Measurements from ENCODE around the gene SMG6. TPM values are rescaled to one million over a fixed set of nuclear protein-coding genes. Genes with fewer than 3 reads are reported as not detected.

The SMG6 gene
- total RNA-seq, 6 donors from 2014 or later = 29.9 to 126 (median 30.5) TPM

- DNase-seq = no peak
- Histone ChIP-seq H3K4me3 (no peak overlapping the region), H3K9me3 (no peaks in the 10 kb centered on the region), H3K36me3 (peaks cover 0 to under 1% (median 0%) of the 10 kb centered on the region in 4 donors), H3K27me3 (no peaks in the 10 kb centered on the region), H3K4me1 (peaks cover 83 to 90% (median 85%) of the 10 kb centered on the region in 4 donors), H3K27ac (peak overlapping the region; percentile 47 to 85 (median 80))
- ATAC-seq (ENCODE audit: low FRiP score in 2 of 2) = no peak
- 44 to 52% methylated on average over 5 of the region's 5 CpGs for WGBS, 2 donors
- TF ChIP-seq POLR2A (IDR thresholded peaks at IDR 0.05) (no peak), CTCF (IDR thresholded peaks at IDR 0.05) (no peak), EP300 (IDR thresholded peaks at IDR 0.05) (no peak), POLR2AphosphoS5 (IDR thresholded peaks at IDR 0.05) (no peak)
These were observed 128.3 kb downstream of the SMG6 start for GRCh38 chr17:2175294-2175628.

GRCh38 chr17:2174468-2175293 lies 128.9 kb downstream of the SMG6 start:
- H3K27me3 ChIP-seq = no peaks in the 10 kb centered on the region
- no peak overlapping the region for H3K4me3 ChIP-seq
- DNase-seq (peak; percentile 50 to 51), ATAC-seq (ENCODE audit: low FRiP score in 2 of 2) (peak; percentile 43 to 68)
- peaks cover 77 to 84% (median 80%) of the 10 kb centered on the region in 4 donors for H3K4me1 ChIP-seq
- H3K9me3 ChIP-seq = no peaks in the 10 kb centered on the region
- WGBS, 2 donors = 28 to 33% methylated on average over 24 of the region's 24 CpGs
- TF ChIP-seq CTCF (IDR thresholded peaks at IDR 0.05) (peak in 1 of 6 experiments; percentile 39), POLR2AphosphoS5 (IDR thresholded peaks at IDR 0.05) (peak; percentile 27 to 51), EP300 (IDR thresholded peaks at IDR 0.05) (peak in 1 of 4 donors; percentile 38), POLR2A (IDR thresholded peaks at IDR 0.05) (peak in 1 of 4 donors; percentile 17)
- peak overlapping the region; percentile 80 to 85 (median 82) for H3K27ac ChIP-seq
- peaks cover 0 to 6% (median 0%) of the 10 kb centered on the region in 4 donors for H3K36me3 ChIP-seq

GRCh38 chr17:2174014-2174413 lies 129.6 kb downstream of the SMG6 start:
- Histone ChIP-seq H3K36me3 (peaks cover 0 to 13% (median 3%) of the 10 kb centered on the region in 4 donors), H3K4me1 (peaks cover 70 to 78% (median 73%) of the 10 kb centered on the region in 4 donors), H3K27ac (peak overlapping the region; percentile 80 to 85 (median 82)), H3K9me3 (no peaks in the 10 kb centered on the region), H3K27me3 (no peaks in the 10 kb centered on the region), H3K4me3 (no peak overlapping the region)
- DNase-seq (no peak), ATAC-seq (ENCODE audit: low FRiP score in 2 of 2) (peak in 1 of 2 donors; percentile 7)
- TF ChIP-seq EP300 (IDR thresholded peaks at IDR 0.05) = no peak
- TF ChIP-seq POLR2A (IDR thresholded peaks at IDR 0.05) = no peak
- WGBS, 2 donors = 53 to 64% methylated on average over 3 of the region's 3 CpGs

- peak; percentile 56 to 68 for ATAC-seq (ENCODE audit: low FRiP score in 2 of 2)
- WGBS, 2 donors = 55 to 62% methylated on average over 1 of the region's 1 CpG
- Histone ChIP-seq H3K4me1 (peaks cover 60 to 67% (median 63%) of the 10 kb centered on the region in 4 donors), H3K4me3 (no peak overlapping the region), H3K36me3 (peaks cover 0 to 14% (median 4%) of the 10 kb centered on the region in 4 donors), H3K9me3 (no peaks in the 10 kb centered on the region), H3K27ac (peak overlapping the region; percentile 80 to 85 (median 82)), H3K27me3 (no peaks in the 10 kb centered on the region)
- peak; percentile 37 to 83 for TF ChIP-seq POLR2AphosphoS5 (IDR thresholded peaks at IDR 0.05)
- no peak for TF ChIP-seq POLR2A (IDR thresholded peaks at IDR 0.05)
- TF ChIP-seq EP300 (IDR thresholded peaks at IDR 0.05) = no peak
- DNase-seq = peak in 1 of 2 donors; percentile 78
These were observed 130.6 kb downstream of the SMG6 start for GRCh38 chr17:2172999-2173398.

GRCh38 chr17:2172077-2172851 lies 131.3 kb downstream of the SMG6 start:
- Histone ChIP-seq H3K27ac (peak overlapping the region; percentile 80 to 85 (median 82)), H3K4me1 (peaks cover 53 to 60% (median 57%) of the 10 kb centered on the region in 4 donors), H3K4me3 (peak overlapping the region in 2 of 4 donors; percentile 3 to 9), H3K9me3 (no peaks in the 10 kb centered on the region), H3K27me3 (no peaks in the 10 kb centered on the region), H3K36me3 (peaks cover 0 to 14% (median 4%) of the 10 kb centered on the region in 4 donors)
- DNase-seq = peak in 1 of 2 donors; percentile 78
- peak; percentile 81 to 84 for ATAC-seq (ENCODE audit: low FRiP score in 2 of 2)
- TF ChIP-seq CTCF (IDR thresholded peaks at IDR 0.05) = no peak
- peak; percentile 75 to 87 for TF ChIP-seq POLR2AphosphoS5 (IDR thresholded peaks at IDR 0.05)
- peak in 2 of 4 donors; percentile 66 to 78 for TF ChIP-seq EP300 (IDR thresholded peaks at IDR 0.05)
- WGBS, 2 donors = 34% methylated on average over 16 of the region's 16 CpGs

Measured in upper lobe of left lung (tissue), 6 donors.